Measurements from ENCODE around the gene ADSL.

DNA sequence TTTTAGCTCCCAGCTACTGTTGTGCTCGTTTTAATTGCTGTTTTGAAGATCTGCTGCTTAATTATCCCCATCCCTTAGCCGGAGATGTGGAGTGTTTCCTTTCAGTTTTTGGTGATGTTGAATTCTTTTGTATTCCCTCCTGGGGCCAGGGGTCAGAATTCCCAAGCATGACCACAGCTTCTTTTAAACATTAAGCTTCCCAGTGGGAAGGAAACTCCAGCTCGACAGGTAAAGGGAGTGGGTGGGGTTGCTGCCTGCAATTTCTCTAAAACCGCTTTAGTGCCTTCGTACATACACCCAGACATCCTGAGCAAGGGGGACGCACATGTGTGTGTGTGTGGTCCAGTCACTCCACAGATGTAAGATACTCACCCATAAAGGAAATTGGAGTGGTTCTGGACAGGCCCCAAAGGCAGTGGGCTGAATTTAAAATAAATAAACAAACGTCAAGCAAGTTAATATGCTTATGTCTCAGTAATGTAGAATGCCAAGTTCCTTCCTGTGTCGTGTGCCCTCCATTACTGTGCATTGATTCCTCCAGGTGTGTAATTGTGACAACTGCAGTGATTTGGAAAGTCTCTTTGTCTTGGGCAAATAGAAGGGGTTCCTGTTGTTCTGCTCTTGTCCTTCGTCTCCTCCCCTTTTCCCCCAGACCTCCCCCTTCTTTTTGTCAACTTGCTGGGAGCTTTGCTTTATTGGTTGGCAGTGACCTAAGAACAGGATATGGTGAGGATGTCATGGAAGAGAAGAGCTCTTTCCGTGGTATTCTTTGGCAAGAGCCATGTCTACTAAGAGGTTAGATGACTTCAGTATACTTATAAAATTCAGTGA lies 19.2 kb upstream of the ADSL start:
- TF ChIP-seq, protein P1, sequence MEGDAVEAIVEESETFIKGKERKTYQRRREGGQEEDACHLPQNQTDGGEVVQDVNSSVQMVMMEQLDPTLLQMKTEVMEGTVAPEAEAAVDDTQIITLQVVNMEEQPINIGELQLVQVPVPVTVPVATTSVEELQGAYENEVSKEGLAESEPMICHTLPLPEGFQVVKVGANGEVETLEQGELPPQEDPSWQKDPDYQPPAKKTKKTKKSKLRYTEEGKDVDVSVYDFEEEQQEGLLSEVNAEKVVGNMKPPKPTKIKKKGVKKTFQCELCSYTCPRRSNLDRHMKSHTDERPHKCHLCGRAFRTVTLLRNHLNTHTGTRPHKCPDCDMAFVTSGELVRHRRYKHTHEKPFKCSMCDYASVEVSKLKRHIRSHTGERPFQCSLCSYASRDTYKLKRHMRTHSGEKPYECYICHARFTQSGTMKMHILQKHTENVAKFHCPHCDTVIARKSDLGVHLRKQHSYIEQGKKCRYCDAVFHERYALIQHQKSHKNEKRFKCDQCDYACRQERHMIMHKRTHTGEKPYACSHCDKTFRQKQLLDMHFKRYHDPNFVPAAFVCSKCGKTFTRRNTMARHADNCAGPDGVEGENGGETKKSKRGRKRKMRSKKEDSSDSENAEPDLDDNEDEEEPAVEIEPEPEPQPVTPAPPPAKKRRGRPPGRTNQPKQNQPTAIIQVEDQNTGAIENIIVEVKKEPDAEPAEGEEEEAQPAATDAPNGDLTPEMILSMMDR (IDR thresholded peaks at IDR 0.05) = no peak
- TF ChIP-seq POLR2AphosphoS5 (IDR thresholded peaks at IDR 0.05; ENCODE audit: insufficient read depth in 1 of 2, low read depth in 1 of 2) (no peak), POLR2A (IDR thresholded peaks at IDR 0.05) (no peak)
